AG04450 (cell line): ENCODE measurements around the gene THBS4. TPM values are rescaled to one million over a fixed set of nuclear protein-coding genes. Genes with fewer than 3 reads are reported as not detected.

Source experiments
- CTCF ChIA-PET: fragments of 300-600, 350-600 bp; formaldehyde crosslinking; extraction: SDS; loops from one replicate; lab custom pipeline; 2022; ENCODE audit warnings: antibody characterized with exemption, inconsistent platforms; lab: Charles Lee
- POLR2A ChIA-PET: fragments of 350-600 bp; formaldehyde crosslinking; extraction: SDS; loops from one replicate; lab custom pipeline; 2021; ENCODE audit warnings: antibody characterized with exemption, inconsistent platforms; lab: Yijun Ruan, JAX
- DNase-seq: peaks from one replicate; pipeline ENCODE4 v3.0.0-alpha.2; 2011; ENCODE audit warnings: low read depth, low spot score
- H3K27ac ChIP-seq: one replicate; pipeline ENCODE4 v1.5.1; 2012; ENCODE audit warnings: low read depth, low read length, control low read depth
- H3K27me3 ChIP-seq: one replicate; pipeline ENCODE4 v1.6.0; 2012; ENCODE audit warnings: low read length; ENCODE audit not compliant: control insufficient read depth, insufficient read depth
- H3K4me3 ChIP-seq: 2 replicates; pipeline ENCODE4 v1.5.1; 2011; ENCODE audit warnings: mild to moderate bottlenecking, low read depth, low read length, control low read depth
- H3K9me3 ChIP-seq: 2 replicates; pipeline ENCODE4 v1.5.1; 2012; ENCODE audit warnings: low read length; ENCODE audit not compliant: control insufficient read depth, insufficient read depth
- CTCF ChIP-seq: IDR thresholded peaks from 2 replicates; pipeline ENCODE4 v1.5.1; 2011; ENCODE audit warnings: low read depth, low read length, control low read depth, inconsistent platforms
- polyA plus RNA-seq: library from polyadenylated mRNA; depleted of rRNA; stranded (reverse); fragments of >200 nt; gene quantifications from 2 replicates; pipeline ENCODE4 v1.2.3, GENCODE V29; 2011

Gene THBS4
- polyA plus RNA-seq, 1 experiment: 0.94 TPM

- H3K27me3 ChIP-seq: peaks cover 23% of the 10 kb centered on the region
- ChIA-PET POLR2A (no interaction called here), CTCF (no interaction called here)
- H3K27ac ChIP-seq: no peak overlapping the region
- no peaks in the 10 kb centered on the region for H3K9me3 ChIP-seq
- no peak for TF ChIP-seq CTCF
- no peak overlapping the region for H3K4me3 ChIP-seq
- no peak for DNase-seq
Measured at GRCh38 chr5:80042330-80042729, 7.2 kb downstream of the THBS4 start.

- no peaks in the 10 kb centered on the region for H3K9me3 ChIP-seq
- TF ChIP-seq CTCF: no peak
- ChIA-PET CTCF (no interaction called here), POLR2A (no interaction called here)
- no peak overlapping the region for H3K4me3 ChIP-seq
- DNase-seq: no peak
- peaks cover 20% of the 10 kb centered on the region for H3K27me3 ChIP-seq
- H3K27ac ChIP-seq: no peak overlapping the region
Measured at GRCh38 chr5:80043187-80043586, 8.0 kb downstream of the THBS4 start.

DNA sequence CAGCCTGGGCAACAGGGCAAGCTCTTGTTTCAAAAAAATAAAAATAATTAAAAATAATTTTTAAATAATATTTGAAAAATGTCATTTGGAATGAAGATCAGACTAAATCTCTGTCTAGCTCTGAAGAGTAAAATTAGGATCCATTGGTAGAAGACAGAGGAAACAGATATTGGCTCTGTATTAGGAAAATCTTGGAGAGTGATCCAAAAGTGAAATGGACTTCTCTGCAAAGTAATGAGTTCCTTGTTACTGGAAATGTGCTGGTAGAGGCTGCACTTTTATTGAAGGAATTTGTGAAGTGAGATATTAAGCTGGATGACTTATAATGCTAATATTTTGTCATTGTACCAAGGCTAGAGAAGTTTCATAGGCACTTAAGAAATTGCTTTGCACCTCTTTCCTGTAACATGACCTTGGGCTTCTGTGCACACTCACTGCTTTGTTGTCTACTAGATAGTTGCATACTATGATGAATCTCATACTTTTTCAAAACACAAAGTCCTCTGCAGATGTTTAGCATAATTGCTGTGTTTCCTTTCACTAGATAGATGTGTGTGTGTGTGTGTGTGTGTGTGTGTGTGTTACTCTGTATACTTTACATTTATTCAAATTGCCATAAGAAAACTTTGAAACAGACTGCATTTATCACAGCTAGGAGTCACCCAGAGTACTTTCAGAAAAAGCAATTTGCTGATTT, 13.1 kb downstream of the THBS4 start:
- CTCF ChIA-PET: no interaction called here
- no peak overlapping the region for H3K4me3 ChIP-seq
- no peak for DNase-seq
- peaks cover 14% of the 10 kb centered on the region for H3K27me3 ChIP-seq
- H3K27ac ChIP-seq: no peak overlapping the region
- H3K9me3 ChIP-seq: no peaks in the 10 kb centered on the region
- POLR2A ChIA-PET: no interaction called here
- no peak for TF ChIP-seq CTCF

- DNase-seq: no peak
- CTCF ChIA-PET: no interaction called here
- Histone ChIP-seq H3K27ac (no peak overlapping the region), H3K9me3 (no peaks in the 10 kb centered on the region), H3K4me3 (no peak overlapping the region), H3K27me3 (peaks cover 12% of the 10 kb centered on the region)
- TF ChIP-seq CTCF: no peak
- POLR2A ChIA-PET: no interaction called here
Measured at GRCh38 chr5:80052464-80052863, 17.3 kb downstream of the THBS4 start.

GRCh38 chr5:80054682-80055081, 19.5 kb downstream of the THBS4 start:
- CTCF ChIA-PET: no interaction called here
- TF ChIP-seq CTCF: no peak
- Histone ChIP-seq H3K27me3 (peaks cover 12% of the 10 kb centered on the region), H3K9me3 (no peaks in the 10 kb centered on the region; the same call in 1 of the 2 replicates), H3K27ac (no peak overlapping the region), H3K4me3 (no peak overlapping the region)
- no peak for DNase-seq
- POLR2A ChIA-PET: no interaction called here
